K562 (cell line): ENCODE results near the gene DDX46. TPM values are rescaled to one million over a fixed set of nuclear protein-coding genes. Genes with fewer than 3 reads are reported as not detected.
A peak's percentile ranks its signal among the peaks of the same experiment; 100 is the strongest.

Source experiments
- BRCA1 ChIP-seq, 2 experiments: fragments of 450-650 bp in 1 of 2; sonication (generic) in 1 of 2; formaldehyde crosslinking in 1 of 2; IDR thresholded peaks; 2 replicates each; pipeline versions ENCODE4 v1.5.0 to v1.6.1; 2017 to 2020; ENCODE audit warnings: mild to moderate bottlenecking in 1 of 2, missing genetic modification reagents in 1 of 2
- CBX1 ChIP-seq: sonication (generic); IDR thresholded peaks from 2 replicates; pipeline ENCODE4 v1.6.1; 2016; ENCODE audit warnings: antibody characterized with exemption, low read depth, mild to moderate bottlenecking
- CSDE1 ChIP-seq, 2 experiments: fragments of 450-650 bp; IDR thresholded peaks; 2 replicates each; pipeline ENCODE4 v1.6.1; 2016; ENCODE audit warnings: mild to moderate bottlenecking in 1 of 2
- CUX1 ChIP-seq: fragments of 200-800 bp; sonication (Bioruptor generic); IDR thresholded peaks from 2 replicates; pipeline ENCODE4 v1.6.1; 2016; ENCODE audit warnings: missing genetic modification characterization, missing compliant biosample characterization
- GABPB1 ChIP-seq: sonication (generic); formaldehyde crosslinking; IDR thresholded peaks from 2 replicates; pipeline ENCODE4 v1.8.0; 2022; ENCODE audit warnings: mild to moderate bottlenecking, missing genetic modification reagents
- HDAC1 ChIP-seq, 2 experiments: fragments of 450-650 bp; IDR thresholded peaks; 2 replicates each; pipeline ENCODE4 v1.6.1; 2016 to 2017; ENCODE audit warnings: inconsistent platforms in 1 of 2, mild to moderate bottlenecking in 1 of 2, moderate library complexity in 1 of 2
- HINFP ChIP-seq: fragments of 450-650 bp; conservative IDR thresholded peaks from 2 replicates; pipeline ENCODE4 v1.6.1; 2016; ENCODE audit warnings: missing genetic modification characterization, low read depth, mild to moderate bottlenecking, control low read depth, missing compliant biosample characterization
- KDM4B ChIP-seq, 2 experiments: fragments of 450-650 bp in 1 of 2; sonication (generic) in 1 of 2; IDR thresholded peaks; 2 replicates each; pipeline ENCODE4 v1.6.1; 2016 to 2017; ENCODE audit warnings: borderline replicate concordance in 2 of 2, antibody characterized with exemption in 1 of 2, low read depth in 1 of 2, mild to moderate bottlenecking in 1 of 2
- L3MBTL2 ChIP-seq: fragments of 450-650 bp; IDR thresholded peaks from 2 replicates; pipeline ENCODE4 v1.6.1; 2016; ENCODE audit warnings: mild to moderate bottlenecking, moderate library complexity
- PTTG1 ChIP-seq: fragments of 450-650 bp; IDR thresholded peaks from 2 replicates; pipeline ENCODE4 v1.6.1; 2016; ENCODE audit warnings: low read depth, mild to moderate bottlenecking, missing genetic modification characterization, missing compliant biosample characterization
- SRSF1 ChIP-seq: fragments of 200-400 bp; formaldehyde crosslinking; IDR thresholded peaks from 2 replicates; pipeline ENCODE4 v1.6.1; 2017; ENCODE audit warnings: mild to moderate bottlenecking, low read depth, low read length, moderate library complexity
- ZFPM2 ChIP-seq: fragments of 250-450 bp; sonication (Bioruptor Pico); IDR thresholded peaks from 2 replicates; pipeline ENCODE4 v1.5.1; 2022; ENCODE audit warnings: mild to moderate bottlenecking
- ZKSCAN8 ChIP-seq: fragments of 200-800 bp; sonication (Bioruptor generic); IDR thresholded peaks from 2 replicates; pipeline ENCODE4 v1.6.1; 2016; ENCODE audit warnings: missing genetic modification characterization, missing compliant biosample characterization
- ZNF584 ChIP-seq: fragments of 200-800 bp; sonication (Bioruptor generic); IDR thresholded peaks from 2 replicates; pipeline ENCODE4 v1.6.1; 2016; ENCODE audit warnings: low read depth, mild to moderate bottlenecking, missing genetic modification characterization, missing compliant biosample characterization
- polyA plus RNA-seq, 8 experiments: library from polyadenylated mRNA; depleted of rRNA in 4 of 8; stranded (reverse) in 5 of 8; unstranded in 3 of 8; fragments of >200 nt; fragmentation: Nextera tagmentation in 2 of 8; fragmentation: Illumina TruSeq in 1 of 8; extraction: Ambion mirVana in 2 of 8; extraction: Trizol in 1 of 8; gene quantifications; 2 replicates each; pipeline versions ENCODE4 v1.2.1 to v1.2.3, GENCODE V29; 2011 to 2014; ENCODE audit warnings: inconsistent platforms in 1 of 8, missing spikeins in 1 of 8
- total RNA-seq, 7 experiments: library from RNA; depleted of rRNA in 6 of 7; stranded (reverse); fragments of >200 nt in 6 of 7; fragmentation: Illumina TruSeq in 2 of 7; extraction: Trizol in 2 of 7; gene quantifications; 2 replicates each; pipeline versions ENCODE4 v1.2.1 to v1.2.3, GENCODE V29; 2011 to 2021; ENCODE audit warnings: low replicate concordance in 1 of 7
- TF ChIP-seq, protein P1 (sequence below): fragments of 250-450 bp; sonication (Bioruptor Pico); IDR thresholded peaks from 2 replicates; pipeline ENCODE4 v1.4.0; 2020; ENCODE audit warnings: mild to moderate bottlenecking
- TF ChIP-seq, protein P2 (sequence below): fragments of 450-650 bp; IDR thresholded peaks from 2 replicates; pipeline ENCODE4 v1.6.1; 2014; ENCODE audit warnings: low read depth, mild to moderate bottlenecking, moderate library complexity, borderline replicate concordance

Gene DDX46
- total and polyA plus RNA-seq, 9 of the 15 experiments (the other 6 are each of a cell fraction or from before 2014, with no cell fraction given) = 26.2 to 99.0 (median 76.4) TPM

GRCh38 chr5:134873987-134874830 is 115.6 kb downstream of the DDX46 start, which contains the start of gene TXNDC15 (continued):
- TF ChIP-seq, protein P1, sequence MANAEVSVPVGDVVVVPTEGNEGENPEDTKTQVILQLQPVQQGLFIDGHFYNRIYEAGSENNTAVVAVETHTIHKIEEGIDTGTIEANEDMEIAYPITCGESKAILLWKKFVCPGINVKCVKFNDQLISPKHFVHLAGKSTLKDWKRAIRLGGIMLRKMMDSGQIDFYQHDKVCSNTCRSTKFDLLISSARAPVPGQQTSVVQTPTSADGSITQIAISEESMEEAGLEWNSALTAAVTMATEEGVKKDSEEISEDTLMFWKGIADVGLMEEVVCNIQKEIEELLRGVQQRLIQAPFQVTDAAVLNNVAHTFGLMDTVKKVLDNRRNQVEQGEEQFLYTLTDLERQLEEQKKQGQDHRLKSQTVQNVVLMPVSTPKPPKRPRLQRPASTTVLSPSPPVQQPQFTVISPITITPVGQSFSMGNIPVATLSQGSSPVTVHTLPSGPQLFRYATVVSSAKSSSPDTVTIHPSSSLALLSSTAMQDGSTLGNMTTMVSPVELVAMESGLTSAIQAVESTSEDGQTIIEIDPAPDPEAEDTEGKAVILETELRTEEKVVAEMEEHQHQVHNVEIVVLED (CRISPR knock-in tag) = peak; percentile 59
- TF ChIP-seq GABPB1 (CRISPR knock-in tag) (peak; percentile 77), ZKSCAN8 (CRISPR knock-in tag) (no peak), KDM4B (IDR thresholded peaks at IDR 0.05; ENCODE audit: borderline replicate concordance in 2 of 2, low read depth in 1 of 2) (peak in 1 of 2 experiments; percentile 77; a peak in 1 of 4 replicates), ZFPM2 (no peak), BRCA1 (IDR thresholded peaks at IDR 0.05) (no peak), BRCA1 (CRISPR knock-in tag; IDR thresholded peaks at IDR 0.05) (no peak), HDAC1 (IDR thresholded peaks at IDR 0.05) (peak in 1 of 2 experiments; percentile 70; a peak in 2 of 4 replicates), ZNF584 (CRISPR knock-in tag) (peak; percentile 66; the same call in 1 of the 2 replicates), CSDE1 (IDR thresholded peaks at IDR 0.05) (peak; percentile 59 to 91; a peak in 2 of 4 replicates), CBX1 (peak; percentile 80; the same call in 1 of the 2 replicates), HINFP (tag) (no peak), CUX1 (CRISPR knock-in tag) (peak; percentile 61; the same call in 1 of the 2 replicates), SRSF1 (0 out of 2 replicates have a peak, but pooled peaks have one; percentile 57), L3MBTL2 (peak; percentile 53; the same call in 1 of the 2 replicates), PTTG1 (no peak)
- TF ChIP-seq, protein P2, sequence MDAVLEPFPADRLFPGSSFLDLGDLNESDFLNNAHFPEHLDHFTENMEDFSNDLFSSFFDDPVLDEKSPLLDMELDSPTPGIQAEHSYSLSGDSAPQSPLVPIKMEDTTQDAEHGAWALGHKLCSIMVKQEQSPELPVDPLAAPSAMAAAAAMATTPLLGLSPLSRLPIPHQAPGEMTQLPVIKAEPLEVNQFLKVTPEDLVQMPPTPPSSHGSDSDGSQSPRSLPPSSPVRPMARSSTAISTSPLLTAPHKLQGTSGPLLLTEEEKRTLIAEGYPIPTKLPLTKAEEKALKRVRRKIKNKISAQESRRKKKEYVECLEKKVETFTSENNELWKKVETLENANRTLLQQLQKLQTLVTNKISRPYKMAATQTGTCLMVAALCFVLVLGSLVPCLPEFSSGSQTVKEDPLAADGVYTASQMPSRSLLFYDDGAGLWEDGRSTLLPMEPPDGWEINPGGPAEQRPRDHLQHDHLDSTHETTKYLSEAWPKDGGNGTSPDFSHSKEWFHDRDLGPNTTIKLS = no peak
